HCT116 (cell line): ENCODE results near the gene NFATC1. TPM values are rescaled to one million over a fixed set of nuclear protein-coding genes. Genes with fewer than 3 reads are reported as not detected.

Experiments used
- ATAC-seq: fragments of 200-7000 bp; cut with Tn5 transposase; 2 replicates; pipeline ENCODE4 v1.9.1; 2020; ENCODE audit warnings: mild to moderate bottlenecking, moderate library complexity
- BruUV-seq: library from RNA; stranded (reverse); fragments of 400-500 nt; replicated peaks from 2 replicates; lab custom pipeline; 2021; lab: Mats Ljungman, UMichigan
- CTCF ChIA-PET: fragments of 300-600 bp; sonication (Branson Sonifier 250); formaldehyde crosslinking; loops from one replicate; lab custom pipeline; 2021; ENCODE audit warnings: antibody characterized with exemption; lab: Charles Lee
- POLR2A ChIA-PET: fragments of 300-600, 350-600 bp; sonication (Branson Sonifier 250); formaldehyde crosslinking; loops from one replicate; lab custom pipeline; 2021; ENCODE audit warnings: antibody characterized with exemption; lab: Charles Lee
- RAD21 ChIA-PET, 2 experiments: fragments of 300-600 bp; sonication (Branson Sonifier 250); formaldehyde crosslinking; loops; one replicate each; lab custom pipeline; 2023; ENCODE audit warnings: low total read pairs in 2 of 2; ENCODE audit not compliant: uncharacterized antibody in 2 of 2, unreplicated experiment in 2 of 2, low non-redundant PET in 1 of 2; lab: Charles Lee
- DNase-seq: peaks from one replicate; pipeline ENCODE4 v3.0.0-alpha.2; 2010; ENCODE audit warnings: low read depth, low spot score
- H2AFZ ChIP-seq: fragments of 200-600 bp; shearing (Covaris generic), sonication (generic); 2 replicates; pipeline ENCODE4 v1.6.1; 2017; ENCODE audit warnings: low read depth, mixed run types, mixed read lengths, antibody characterized with exemption, low read length; ENCODE audit not compliant: poor library complexity, severe bottlenecking
- H3K27ac ChIP-seq: 2 replicates; pipeline ENCODE4 v1.5.1; 2012; ENCODE audit warnings: low read depth, low read length
- H3K27me3 ChIP-seq: fragments of 200-600 bp; sonication (generic); 2 replicates; pipeline ENCODE4 v1.6.1; 2016; ENCODE audit warnings: mixed run types, low read length, mixed read lengths; ENCODE audit not compliant: insufficient read depth
- H3K36me3 ChIP-seq, 2 experiments: fragments of 200-500 bp in 1 of 2; fragments of 200-600 bp in 1 of 2; sonication (Bioruptor generic) in 1 of 2; sonication (generic) in 1 of 2; 2 replicates each; pipeline versions ENCODE4 v1.5.1 to v1.6.1; 2014 to 2016; ENCODE audit warnings: low read length in 2 of 2, inconsistent platforms in 1 of 2, mixed read lengths in 1 of 2, mixed run types in 1 of 2; ENCODE audit not compliant: insufficient read depth in 2 of 2, control insufficient read depth in 1 of 2
- H3K4me1 ChIP-seq, 2 experiments: fragments of 200-600 bp in 1 of 2; sonication (generic) in 1 of 2; 2 replicates each; pipeline versions ENCODE4 v1.5.1 to v1.6.1; 2012 to 2017; ENCODE audit warnings: low read length in 2 of 2, inconsistent platforms in 1 of 2, mild to moderate bottlenecking in 1 of 2, mixed read lengths in 1 of 2, mixed run types in 1 of 2, moderate library complexity in 1 of 2; ENCODE audit not compliant: insufficient read depth in 2 of 2, control insufficient read depth in 1 of 2
- H3K4me2 ChIP-seq: fragments of 200-600 bp; sonication (generic); 2 replicates; pipeline ENCODE4 v1.6.1; 2017; ENCODE audit warnings: mixed run types, low read length, mixed read lengths
- H3K4me3 ChIP-seq, 2 experiments: fragments of 200-600 bp in 1 of 2; sonication (generic) in 1 of 2; replicated peaks in 1 of 2; 2 replicates each; pipeline ENCODE4 v1.5.1; 2011 to 2016; ENCODE audit warnings: low read length in 2 of 2, control low read depth in 1 of 2, low read depth in 1 of 2, mild to moderate bottlenecking in 1 of 2, mixed read lengths in 1 of 2, mixed run types in 1 of 2
- H3K79me2 ChIP-seq: fragments of 200-600 bp; sonication (generic); 2 replicates; pipeline ENCODE4 v1.6.1; 2017; ENCODE audit warnings: mild to moderate bottlenecking, mixed run types, low read length, moderate library complexity, mixed read lengths; ENCODE audit not compliant: insufficient read depth
- H3K9ac ChIP-seq: fragments of 200-600 bp; sonication (generic); 2 replicates; pipeline ENCODE4 v1.6.1; 2016; ENCODE audit warnings: low read length, mixed read lengths
- H3K9me2 ChIP-seq: fragments of 200-600 bp; sonication (generic), shearing (Covaris generic); 2 replicates; pipeline ENCODE4 v1.6.1; 2017; ENCODE audit warnings: mixed run types, mild to moderate bottlenecking, moderate library complexity; ENCODE audit not compliant: insufficient read depth
- H3K9me3 ChIP-seq, 2 experiments: fragments of 200-500 bp in 1 of 2; fragments of 200-600 bp in 1 of 2; sonication (Bioruptor generic) in 1 of 2; sonication (generic) in 1 of 2; 2 replicates each; pipeline ENCODE4 v1.6.1; 2014 to 2017; ENCODE audit warnings: low read length in 2 of 2, mixed read lengths in 2 of 2, inconsistent platforms in 1 of 2, low read depth in 1 of 2, mild to moderate bottlenecking in 1 of 2, mixed run types in 1 of 2, moderate library complexity in 1 of 2; ENCODE audit not compliant: control insufficient read depth in 1 of 2, insufficient read depth in 1 of 2
- H4K20me1 ChIP-seq: fragments of 200-600 bp; sonication (generic), shearing (Covaris generic); 2 replicates; pipeline ENCODE4 v1.6.1; 2017; ENCODE audit warnings: mixed run types, mild to moderate bottlenecking, moderate library complexity; ENCODE audit not compliant: insufficient read depth
- CBX3 ChIP-seq: IDR thresholded peaks from 2 replicates; pipeline ENCODE4 v1.6.1; 2012; ENCODE audit warnings: low read depth
- CEBPB ChIP-seq: IDR thresholded peaks from 2 replicates; pipeline ENCODE4 v1.6.1; 2012; ENCODE audit warnings: low read depth
- EGR1 ChIP-seq: IDR thresholded peaks from 2 replicates; pipeline ENCODE4 v1.6.1; 2012; ENCODE audit warnings: low read depth
- ELF1 ChIP-seq: IDR thresholded peaks from 2 replicates; pipeline ENCODE4 v1.6.1; 2012; ENCODE audit warnings: low read depth, borderline replicate concordance
- EZH2phosphoT487 ChIP-seq: fragments of 200-600 bp; IDR thresholded peaks from 2 replicates; pipeline ENCODE4 v1.6.1; 2018; ENCODE audit warnings: antibody characterized with exemption, borderline replicate concordance
- JUND ChIP-seq: IDR thresholded peaks from 2 replicates; pipeline ENCODE4 v1.6.1; 2012
- POLR2AphosphoS5 ChIP-seq: IDR thresholded peaks from 2 replicates; pipeline ENCODE4 v1.6.1; 2011; ENCODE audit warnings: mild to moderate bottlenecking, low read depth, low read length, moderate library complexity
- RAD21 ChIP-seq: IDR thresholded peaks from 2 replicates; pipeline ENCODE4 v1.6.1; 2012; ENCODE audit warnings: low read depth, mild to moderate bottlenecking
- SIN3A ChIP-seq: IDR thresholded peaks from 2 replicates; pipeline ENCODE4 v1.6.1; 2012; ENCODE audit warnings: low read depth
- SP1 ChIP-seq: IDR thresholded peaks from 2 replicates; pipeline ENCODE4 v1.6.1; 2012; ENCODE audit warnings: low read depth
- SRF ChIP-seq: IDR thresholded peaks from 2 replicates; pipeline ENCODE4 v1.6.1; 2012; ENCODE audit warnings: low read depth
- TCF7L2 ChIP-seq: IDR thresholded peaks from 2 replicates; pipeline ENCODE4 v1.7.0; 2011; ENCODE audit warnings: borderline replicate concordance, inconsistent platforms; ENCODE audit not compliant: insufficient read depth, insufficient read length; ENCODE audit errors: extremely low read depth
- YY1 ChIP-seq: IDR thresholded peaks from 2 replicates; pipeline ENCODE4 v1.6.1; 2011; ENCODE audit warnings: low read length, low read depth, moderate library complexity, mild to moderate bottlenecking; ENCODE audit not compliant: insufficient replicate concordance; ENCODE audit errors: extremely low read depth
- intact Hi-C: fragments of 100-400 bp; cut with micrococcal nuclease; formaldehyde crosslinking; loops from 2 replicates; pipeline ENCODE4 v1.10.0; 2022
- total RNA-seq: library from RNA; stranded (reverse); gene quantifications from one replicate; pipeline ENCODE4 v1.2.1, GENCODE V29; 2021; ENCODE audit not compliant: unreplicated experiment
- TF ChIP-seq, protein P1 (sequence below): IDR thresholded peaks from 2 replicates; pipeline ENCODE4 v1.6.1; 2012
- TF ChIP-seq, protein P2 (sequence below): IDR thresholded peaks from 2 replicates; pipeline ENCODE4 v1.6.1; 2011; ENCODE audit warnings: mild to moderate bottlenecking, low read length, moderate library complexity; ENCODE audit not compliant: insufficient replicate concordance; ENCODE audit errors: extremely low read depth

The NFATC1 gene
- total RNA-seq, 1 experiment from 2014 or later = 20.8 TPM

DNA sequence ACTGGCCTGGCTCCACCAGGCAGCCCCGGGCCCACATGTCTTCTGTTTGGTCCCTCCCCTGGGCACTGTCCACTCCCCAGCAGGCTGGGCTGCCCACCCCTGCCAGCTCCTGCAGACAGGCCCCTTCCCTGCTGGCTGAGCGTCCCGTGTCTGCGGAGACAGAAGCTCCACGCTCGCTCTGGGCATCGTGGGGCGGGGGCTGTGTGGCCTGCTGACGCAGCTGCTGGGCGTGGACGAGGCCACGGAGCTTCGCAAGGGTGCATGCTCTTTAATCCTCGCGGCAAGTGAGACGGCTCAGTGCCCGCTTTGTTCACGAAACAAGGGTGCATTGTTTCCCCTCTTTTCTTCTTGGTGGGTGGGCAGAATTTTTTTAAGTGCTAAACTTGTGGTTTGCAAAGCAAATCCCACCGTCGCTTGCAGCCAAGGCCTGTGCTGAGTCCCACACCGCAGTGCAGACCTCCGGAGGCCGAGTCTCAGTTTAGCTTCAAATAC lies 151.1 kb downstream of the NFATC1 start:
- ChIA-PET POLR2A (no interaction called here), CTCF (no interaction called here)
- H3K4me2 ChIP-seq = no peak overlapping the region

DNA sequence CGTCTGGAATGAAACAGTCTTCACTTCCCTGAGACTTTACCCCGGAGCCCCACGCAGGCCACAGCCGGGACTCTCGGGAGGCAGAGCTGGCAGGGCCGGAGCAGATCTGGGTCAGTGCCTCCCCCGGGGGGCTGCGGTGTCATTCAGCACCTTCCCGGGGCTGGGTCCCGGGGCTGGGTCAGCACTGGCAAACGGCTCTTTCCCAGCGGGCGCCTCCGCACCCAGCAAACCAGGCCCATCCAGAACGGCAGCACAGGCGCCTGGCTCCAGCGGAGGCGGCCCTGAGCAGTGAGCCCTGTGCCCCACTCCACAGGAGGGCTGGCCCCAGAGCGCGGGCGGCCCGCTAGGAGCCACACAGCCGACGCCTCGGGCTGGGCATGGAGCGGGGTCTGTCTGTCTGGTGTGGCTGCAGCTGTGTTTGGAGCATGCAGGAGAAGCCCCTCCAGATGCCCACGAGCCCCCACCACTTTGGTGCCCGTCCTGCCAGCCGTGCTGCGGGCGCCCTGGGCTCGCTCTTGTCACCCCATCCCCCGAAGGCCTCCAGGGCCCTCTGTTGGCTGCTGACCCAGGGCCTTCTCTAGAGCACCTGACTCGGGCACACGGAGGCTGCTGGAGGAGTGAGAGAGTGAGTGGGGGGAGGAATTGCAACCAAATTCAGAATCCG lies 151.8 kb downstream of the NFATC1 start:
- Histone ChIP-seq H2AFZ (no peak overlapping the region), H3K4me1 (no peaks in the 10 kb centered on the region; a peak in 1 of 4 replicates), H3K27me3 (no peaks in the 10 kb centered on the region), H3K9me2 (no peaks in the 10 kb centered on the region), H3K4me3 (no peak overlapping the region), H3K9me3 (no peaks in the 10 kb centered on the region), H4K20me1 (no peaks in the 10 kb centered on the region), H3K79me2 (no peaks in the 10 kb centered on the region), H3K36me3 (no peaks in the 10 kb centered on the region), H3K9ac (no peak overlapping the region), H3K27ac (no peak overlapping the region), H3K4me2 (no peak overlapping the region)
- no peak for DNase-seq
- no peak for ATAC-seq
- ChIA-PET RAD21 (no interaction called here), CTCF (no interaction called here), POLR2A (no interaction called here)
- TF ChIP-seq ELF1 = no peak
- TF ChIP-seq, protein P1, sequence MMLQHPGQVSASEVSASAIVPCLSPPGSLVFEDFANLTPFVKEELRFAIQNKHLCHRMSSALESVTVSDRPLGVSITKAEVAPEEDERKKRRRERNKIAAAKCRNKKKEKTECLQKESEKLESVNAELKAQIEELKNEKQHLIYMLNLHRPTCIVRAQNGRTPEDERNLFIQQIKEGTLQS = no peak
- TF ChIP-seq, protein P2, sequence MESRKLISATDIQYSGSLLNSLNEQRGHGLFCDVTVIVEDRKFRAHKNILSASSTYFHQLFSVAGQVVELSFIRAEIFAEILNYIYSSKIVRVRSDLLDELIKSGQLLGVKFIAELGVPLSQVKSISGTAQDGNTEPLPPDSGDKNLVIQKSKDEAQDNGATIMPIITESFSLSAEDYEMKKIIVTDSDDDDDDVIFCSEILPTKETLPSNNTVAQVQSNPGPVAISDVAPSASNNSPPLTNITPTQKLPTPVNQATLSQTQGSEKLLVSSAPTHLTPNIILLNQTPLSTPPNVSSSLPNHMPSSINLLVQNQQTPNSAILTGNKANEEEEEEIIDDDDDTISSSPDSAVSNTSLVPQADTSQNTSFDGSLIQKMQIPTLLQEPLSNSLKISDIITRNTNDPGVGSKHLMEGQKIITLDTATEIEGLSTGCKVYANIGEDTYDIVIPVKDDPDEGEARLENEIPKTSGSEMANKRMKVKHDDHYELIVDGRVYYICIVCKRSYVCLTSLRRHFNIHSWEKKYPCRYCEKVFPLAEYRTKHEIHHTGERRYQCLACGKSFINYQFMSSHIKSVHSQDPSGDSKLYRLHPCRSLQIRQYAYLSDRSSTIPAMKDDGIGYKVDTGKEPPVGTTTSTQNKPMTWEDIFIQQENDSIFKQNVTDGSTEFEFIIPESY = no peak
- no peak for TF ChIP-seq CBX3
- TF ChIP-seq EGR1 = no peak
- TF ChIP-seq SP1 = no peak
- no peak for TF ChIP-seq TCF7L2
- no peak for TF ChIP-seq SRF
- TF ChIP-seq YY1 = no peak
- no peak for TF ChIP-seq JUND
- no peak for TF ChIP-seq SIN3A
- TF ChIP-seq RAD21 = no peak
- no peak for TF ChIP-seq POLR2AphosphoS5
- no TSS peak for BruUV-seq
- intact Hi-C loops = no loop called here

More for the DNA sequence above, 151.1 kb downstream of the NFATC1 start:
- ATAC-seq (no peak), DNase-seq (no peak)
- H3K4me1 ChIP-seq = no peaks in the 10 kb centered on the region
- RAD21 ChIA-PET = no interaction called here
- H3K27ac ChIP-seq = no peak overlapping the region
- no peaks in the 10 kb centered on the region for H3K9me2 ChIP-seq
- BruUV-seq = no TSS peak
- H3K9ac ChIP-seq = no peak overlapping the region
- H2AFZ ChIP-seq = no peak overlapping the region
- TF ChIP-seq RAD21 (no peak), EGR1 (no peak), JUND (no peak), EZH2phosphoT487 (no peak), CEBPB (no peak), SRF (no peak)
- TF ChIP-seq, protein P2 = no peak
- H3K79me2 ChIP-seq = no peaks in the 10 kb centered on the region
- intact Hi-C loops = no loop called here
- no peaks in the 10 kb centered on the region for H4K20me1 ChIP-seq
- no peaks in the 10 kb centered on the region for H3K9me3 ChIP-seq
- H3K4me3 ChIP-seq = no peak overlapping the region
- H3K36me3 ChIP-seq = no peaks in the 10 kb centered on the region
- H3K27me3 ChIP-seq = no peaks in the 10 kb centered on the region
